ENCODE data around the gene TMED9.

GRCh38 chr5:177596775-177597238 is 4.8 kb downstream of the TMED9 start:
- no peak for TF ChIP-seq POLR2A (IDR thresholded peaks at IDR 0.05; ENCODE audit: low read depth)
- TF ChIP-seq CTCF (IDR thresholded peaks at IDR 0.05), result no peak
- TF ChIP-seq EP300 (IDR thresholded peaks at IDR 0.05), result no peak

All from esophagus muscularis mucosa (tissue), 4 donors.